ENCODE data around the gene CCDC107. TPM values are rescaled to one million over a fixed set of nuclear protein-coding genes. Genes with fewer than 3 reads are reported as not detected.

Gene CCDC107
- total and polyA plus RNA-seq, 2 of the 13 experiments (the other 11 are each of a cell fraction or from before 2014, with no cell fraction given) = 7.1 to 15.2 TPM

GRCh38 chr9:35657546-35658136 lies 451 bp upstream of the CCDC107 start, which contains the start of gene RMRP (continued):
- TF ChIP-seq ZNF510 (CRISPR knock-in tag; IDR thresholded peaks at IDR 0.05; ENCODE audit: low read depth) = peak; percentile 75
- no peak for TF ChIP-seq ZNF615 (CRISPR knock-in tag; IDR thresholded peaks at IDR 0.05; ENCODE audit: borderline replicate concordance)
- no peak; the same call in 1 of the 2 replicates for TF ChIP-seq RAD51 (IDR thresholded peaks at IDR 0.05; ENCODE audit: borderline replicate concordance)
- TF ChIP-seq NR2F1 (CRISPR knock-in tag; IDR thresholded peaks at IDR 0.05) = peak in 1 of 2 experiments; percentile 16; a peak in 1 of 4 replicates
- TF ChIP-seq ZFP36 (IDR thresholded peaks at IDR 0.05; ENCODE audit: borderline replicate concordance, low read depth, low read length, partially characterized antibody) = no peak
- TF ChIP-seq GTF3A (CRISPR knock-in tag; conservative IDR thresholded peaks at IDR 0.05) = 0 out of 2 replicates have a peak, but pooled peaks have one; percentile 84
- TF ChIP-seq ZNF710 (CRISPR knock-in tag; IDR thresholded peaks at IDR 0.05; ENCODE audit: borderline replicate concordance) = peak; percentile 83; the same call in 1 of the 2 replicates
- peak; percentile 79; the same call in 1 of the 2 replicates for TF ChIP-seq ZNF292 (CRISPR knock-in tag; IDR thresholded peaks at IDR 0.05; ENCODE audit: borderline replicate concordance, low read depth)
- no peak for TF ChIP-seq PRPF4 (IDR thresholded peaks at IDR 0.05; ENCODE audit: low read depth, low read length, poor library complexity, severe bottlenecking)
- TF ChIP-seq ZNF18 (CRISPR knock-in tag; IDR thresholded peaks at IDR 0.05; ENCODE audit: insufficient replicate concordance) = peak; percentile 92
- no peak for TF ChIP-seq IKZF1 (IDR thresholded peaks at IDR 0.05)
- TF ChIP-seq ZNF75D (CRISPR knock-in tag; IDR thresholded peaks at IDR 0.05; ENCODE audit: borderline replicate concordance) = no peak
- TF ChIP-seq HNRNPLL (IDR thresholded peaks at IDR 0.05; ENCODE audit: low read depth, low read length, poor library complexity, severe bottlenecking) = peak; percentile 98
- TF ChIP-seq XRCC5 (optimal IDR thresholded peaks at IDR 0.05; ENCODE audit: low read length) = peak; percentile 59
- no peak; the same call in none of the 2 replicates for TF ChIP-seq ZNF513 (CRISPR knock-in tag; conservative IDR thresholded peaks at IDR 0.05)
- peak; percentile 77 for TF ChIP-seq ZNF609 (CRISPR knock-in tag; IDR thresholded peaks at IDR 0.05; ENCODE audit: borderline replicate concordance)
- TF ChIP-seq CBX2 (IDR thresholded peaks at IDR 0.05; ENCODE audit: low read depth, low read length) = no peak
- TF ChIP-seq CBX2 (CRISPR knock-in tag; IDR thresholded peaks at IDR 0.05; ENCODE audit: low read depth) = peak; percentile 94
- TF ChIP-seq SRY (CRISPR knock-in tag; IDR thresholded peaks at IDR 0.05) = peak; percentile 93
